GM23338 (cell line): ENCODE data around the gene ETAA1. TPM values are rescaled to one million over a fixed set of nuclear protein-coding genes. Genes with fewer than 3 reads are reported as not detected.

Experiments
- ATAC-seq: fragments of 200-7000 bp; cut with Tn5 transposase; 3 replicates; pipeline ENCODE4 v1.9.1; 2020
- DNase-seq: peaks from one replicate; pipeline ENCODE4 v3.0.0-alpha.2; 2015; ENCODE audit warnings: low spot score
- H2AFZ ChIP-seq: fragments of 200-600 bp; sonication (generic); 2 replicates; pipeline ENCODE4 v1.8.0; 2016; ENCODE audit warnings: antibody characterized with exemption, mild to moderate bottlenecking, moderate library complexity
- H3F3A ChIP-seq: fragments of 200-600 bp; sonication (generic); replicated peaks from 2 replicates; pipeline ENCODE4 v1.8.0; 2017; ENCODE audit warnings: antibody characterized with exemption, mixed run types, low read depth
- H3K27ac ChIP-seq: fragments of 200-600 bp; sonication (generic); 2 replicates; pipeline ENCODE4 v1.6.1; 2016; ENCODE audit warnings: low read depth
- H3K27me3 ChIP-seq: fragments of 200-600 bp; sonication (generic); 2 replicates; pipeline ENCODE4 v1.8.0; 2016; ENCODE audit warnings: mild to moderate bottlenecking, mixed run types, moderate library complexity; ENCODE audit not compliant: insufficient read depth
- H3K36me3 ChIP-seq: fragments of 200-600 bp; sonication (generic); 2 replicates; pipeline ENCODE4 v1.8.0; 2016; ENCODE audit warnings: mild to moderate bottlenecking; ENCODE audit not compliant: insufficient read depth
- H3K4me1 ChIP-seq: fragments of 200-600 bp; sonication (generic); 2 replicates; pipeline ENCODE4 v1.8.0; 2016; ENCODE audit warnings: mild to moderate bottlenecking, moderate library complexity; ENCODE audit not compliant: insufficient read depth
- H3K4me2 ChIP-seq: fragments of 200-600 bp; sonication (generic); 2 replicates; pipeline ENCODE4 v1.7.1; 2017; ENCODE audit warnings: mixed run types
- H3K4me3 ChIP-seq: fragments of 200-600 bp; sonication (generic); 2 replicates; pipeline ENCODE4 v1.6.1; 2016; ENCODE audit warnings: mixed run types
- H3K79me2 ChIP-seq: fragments of 200-600 bp; sonication (generic); replicated peaks from 2 replicates; pipeline ENCODE4 v1.8.0; 2017; ENCODE audit warnings: mild to moderate bottlenecking; ENCODE audit not compliant: insufficient read depth
- H3K9me2 ChIP-seq: fragments of 200-600 bp; sonication (generic); 2 replicates; pipeline ENCODE4 v1.8.0; 2017; ENCODE audit not compliant: insufficient read depth
- H4K20me1 ChIP-seq: fragments of 200-600 bp; sonication (generic); replicated peaks from 2 replicates; pipeline ENCODE4 v1.8.0; 2017; ENCODE audit warnings: mild to moderate bottlenecking; ENCODE audit not compliant: insufficient read depth
- H3K27ac Mint-ChIP-seq: 2 replicates; pipeline ENCODE4 v1.8.0; 2020; ENCODE audit warnings: inconsistent platforms, mild to moderate bottlenecking, moderate library complexity, mixed read lengths
- H3K27me3 Mint-ChIP-seq: 3 replicates; pipeline ENCODE4 v1.8.0; 2022; ENCODE audit warnings: low read depth, mild to moderate bottlenecking, moderate library complexity, mixed read lengths, inconsistent platforms; ENCODE audit not compliant: insufficient read depth, poor library complexity
- H3K36me3 Mint-ChIP-seq: 3 replicates; pipeline ENCODE4 v1.8.0; 2021; ENCODE audit warnings: low read depth, mild to moderate bottlenecking, inconsistent platforms, moderate library complexity, mixed read lengths
- H3K4me1 Mint-ChIP-seq: 3 replicates; pipeline ENCODE4 v1.8.0; 2020; ENCODE audit warnings: mild to moderate bottlenecking, inconsistent platforms, mixed read lengths
- H3K4me3 Mint-ChIP-seq: 3 replicates; pipeline ENCODE4 v1.8.0; 2021; ENCODE audit warnings: moderate library complexity, mild to moderate bottlenecking, inconsistent platforms, mixed read lengths
- H3K9me3 Mint-ChIP-seq: 3 replicates; pipeline ENCODE4 v1.8.0; 2020; ENCODE audit warnings: moderate library complexity, mild to moderate bottlenecking, inconsistent platforms, mixed read lengths
- CREB1 ChIP-seq: fragments of 250-450 bp; sonication (Bioruptor Pico); IDR thresholded peaks from 2 replicates; pipeline ENCODE4 v1.5.0; 2020; ENCODE audit warnings: low read depth, mild to moderate bottlenecking, moderate library complexity
- EZH2 ChIP-seq: fragments of 200-600 bp; sonication (generic); IDR thresholded peaks from one replicate; pipeline ENCODE4 v1.8.0; 2017; ENCODE audit warnings: antibody characterized with exemption, mild to moderate bottlenecking, low read depth; ENCODE audit not compliant: unreplicated experiment
- EZH2phosphoT487 ChIP-seq: fragments of 200-600 bp; sonication (generic); IDR thresholded peaks from one replicate; pipeline ENCODE4 v1.8.1; 2018; ENCODE audit warnings: antibody characterized with exemption; ENCODE audit not compliant: unreplicated experiment
- JUNB ChIP-seq: IDR thresholded peaks from one replicate; pipeline ENCODE4 v1.6.1; 2016; ENCODE audit warnings: antibody characterized with exemption; ENCODE audit not compliant: unreplicated experiment
- NANOG ChIP-seq: IDR thresholded peaks from 2 replicates; pipeline ENCODE4 v1.6.1; 2016; ENCODE audit warnings: antibody characterized with exemption, borderline replicate concordance
- POLR2AphosphoS5 ChIP-seq: IDR thresholded peaks from 2 replicates; pipeline ENCODE4 v1.6.1; 2016; ENCODE audit warnings: antibody characterized with exemption, low read depth
- STAT1 ChIP-seq: IDR thresholded peaks from one replicate; pipeline ENCODE4 v1.6.1; 2016; ENCODE audit warnings: antibody characterized with exemption; ENCODE audit not compliant: unreplicated experiment
- ZNF114 ChIP-seq: fragments of 250-450 bp; sonication (Bioruptor Pico); IDR thresholded peaks from 2 replicates; pipeline ENCODE4 v1.5.0; 2020; ENCODE audit warnings: mild to moderate bottlenecking, moderate library complexity
- ZNF331 ChIP-seq: fragments of 250-450 bp; sonication (Bioruptor Pico); IDR thresholded peaks from 2 replicates; pipeline ENCODE4 v1.5.0; 2020; ENCODE audit warnings: low read depth, mild to moderate bottlenecking, moderate library complexity
- polyA plus RNA-seq: library from polyadenylated mRNA; unstranded; fragments of >200 nt; fragmentation: Nextera tagmentation; extraction: Ambion mirVana; gene quantifications from 2 replicates; pipeline ENCODE4 v1.2.1, GENCODE V29; 2016
- total RNA-seq: library from RNA; depleted of rRNA; stranded (reverse); fragments of >200 nt; shearing (Covaris generic); gene quantifications from 2 replicates; pipeline ENCODE4 v1.2.3, GENCODE V29; 2014
- TF ChIP-seq, protein P1 (sequence below): fragments of 250-450 bp; sonication (Bioruptor Pico); IDR thresholded peaks from 2 replicates; pipeline ENCODE4 v1.5.0; 2020; ENCODE audit warnings: mild to moderate bottlenecking, moderate library complexity
- TF ChIP-seq, protein P2 (sequence below): IDR thresholded peaks from 2 replicates; pipeline ENCODE4 v1.6.1; 2016; ENCODE audit warnings: antibody characterized with exemption
- TF ChIP-seq, protein P3 (sequence below): IDR thresholded peaks from one replicate; pipeline ENCODE4 v1.6.1; 2018; ENCODE audit warnings: antibody characterized with exemption; ENCODE audit not compliant: unreplicated experiment
- TF ChIP-seq, protein P4 (sequence below), 2 experiments: fragments of 200-600 bp in 1 of 2; sonication (generic) in 1 of 2; conservative IDR thresholded peaks; 2 replicates each; pipeline versions ENCODE4 v1.5.1 to v1.6.1; 2016 to 2017; ENCODE audit warnings: antibody characterized with exemption in 2 of 2, low read depth in 2 of 2, mild to moderate bottlenecking in 2 of 2, moderate library complexity in 1 of 2

Gene ETAA1
- total and polyA plus RNA-seq, 2 experiments from 2014 or later = 22.2 to 45.5 TPM

- no peaks in the 10 kb centered on the region for H3K9me2 ChIP-seq
- Mint-ChIP-seq H3K4me1 (peaks cover 8% of the 10 kb centered on the region; the same call in 2 of the 3 replicates), H3K27ac (no peak overlapping the region), H3K9me3 (no peaks in the 10 kb centered on the region), H3K4me3 (no peak overlapping the region), H3K36me3 (no peaks in the 10 kb centered on the region), H3K27me3 (no peaks in the 10 kb centered on the region)
- no peaks in the 10 kb centered on the region for H4K20me1 ChIP-seq
- TF ChIP-seq CREB1 (CRISPR knock-in tag) = no peak
- no peak for TF ChIP-seq EZH2
- TF ChIP-seq, protein P1, sequence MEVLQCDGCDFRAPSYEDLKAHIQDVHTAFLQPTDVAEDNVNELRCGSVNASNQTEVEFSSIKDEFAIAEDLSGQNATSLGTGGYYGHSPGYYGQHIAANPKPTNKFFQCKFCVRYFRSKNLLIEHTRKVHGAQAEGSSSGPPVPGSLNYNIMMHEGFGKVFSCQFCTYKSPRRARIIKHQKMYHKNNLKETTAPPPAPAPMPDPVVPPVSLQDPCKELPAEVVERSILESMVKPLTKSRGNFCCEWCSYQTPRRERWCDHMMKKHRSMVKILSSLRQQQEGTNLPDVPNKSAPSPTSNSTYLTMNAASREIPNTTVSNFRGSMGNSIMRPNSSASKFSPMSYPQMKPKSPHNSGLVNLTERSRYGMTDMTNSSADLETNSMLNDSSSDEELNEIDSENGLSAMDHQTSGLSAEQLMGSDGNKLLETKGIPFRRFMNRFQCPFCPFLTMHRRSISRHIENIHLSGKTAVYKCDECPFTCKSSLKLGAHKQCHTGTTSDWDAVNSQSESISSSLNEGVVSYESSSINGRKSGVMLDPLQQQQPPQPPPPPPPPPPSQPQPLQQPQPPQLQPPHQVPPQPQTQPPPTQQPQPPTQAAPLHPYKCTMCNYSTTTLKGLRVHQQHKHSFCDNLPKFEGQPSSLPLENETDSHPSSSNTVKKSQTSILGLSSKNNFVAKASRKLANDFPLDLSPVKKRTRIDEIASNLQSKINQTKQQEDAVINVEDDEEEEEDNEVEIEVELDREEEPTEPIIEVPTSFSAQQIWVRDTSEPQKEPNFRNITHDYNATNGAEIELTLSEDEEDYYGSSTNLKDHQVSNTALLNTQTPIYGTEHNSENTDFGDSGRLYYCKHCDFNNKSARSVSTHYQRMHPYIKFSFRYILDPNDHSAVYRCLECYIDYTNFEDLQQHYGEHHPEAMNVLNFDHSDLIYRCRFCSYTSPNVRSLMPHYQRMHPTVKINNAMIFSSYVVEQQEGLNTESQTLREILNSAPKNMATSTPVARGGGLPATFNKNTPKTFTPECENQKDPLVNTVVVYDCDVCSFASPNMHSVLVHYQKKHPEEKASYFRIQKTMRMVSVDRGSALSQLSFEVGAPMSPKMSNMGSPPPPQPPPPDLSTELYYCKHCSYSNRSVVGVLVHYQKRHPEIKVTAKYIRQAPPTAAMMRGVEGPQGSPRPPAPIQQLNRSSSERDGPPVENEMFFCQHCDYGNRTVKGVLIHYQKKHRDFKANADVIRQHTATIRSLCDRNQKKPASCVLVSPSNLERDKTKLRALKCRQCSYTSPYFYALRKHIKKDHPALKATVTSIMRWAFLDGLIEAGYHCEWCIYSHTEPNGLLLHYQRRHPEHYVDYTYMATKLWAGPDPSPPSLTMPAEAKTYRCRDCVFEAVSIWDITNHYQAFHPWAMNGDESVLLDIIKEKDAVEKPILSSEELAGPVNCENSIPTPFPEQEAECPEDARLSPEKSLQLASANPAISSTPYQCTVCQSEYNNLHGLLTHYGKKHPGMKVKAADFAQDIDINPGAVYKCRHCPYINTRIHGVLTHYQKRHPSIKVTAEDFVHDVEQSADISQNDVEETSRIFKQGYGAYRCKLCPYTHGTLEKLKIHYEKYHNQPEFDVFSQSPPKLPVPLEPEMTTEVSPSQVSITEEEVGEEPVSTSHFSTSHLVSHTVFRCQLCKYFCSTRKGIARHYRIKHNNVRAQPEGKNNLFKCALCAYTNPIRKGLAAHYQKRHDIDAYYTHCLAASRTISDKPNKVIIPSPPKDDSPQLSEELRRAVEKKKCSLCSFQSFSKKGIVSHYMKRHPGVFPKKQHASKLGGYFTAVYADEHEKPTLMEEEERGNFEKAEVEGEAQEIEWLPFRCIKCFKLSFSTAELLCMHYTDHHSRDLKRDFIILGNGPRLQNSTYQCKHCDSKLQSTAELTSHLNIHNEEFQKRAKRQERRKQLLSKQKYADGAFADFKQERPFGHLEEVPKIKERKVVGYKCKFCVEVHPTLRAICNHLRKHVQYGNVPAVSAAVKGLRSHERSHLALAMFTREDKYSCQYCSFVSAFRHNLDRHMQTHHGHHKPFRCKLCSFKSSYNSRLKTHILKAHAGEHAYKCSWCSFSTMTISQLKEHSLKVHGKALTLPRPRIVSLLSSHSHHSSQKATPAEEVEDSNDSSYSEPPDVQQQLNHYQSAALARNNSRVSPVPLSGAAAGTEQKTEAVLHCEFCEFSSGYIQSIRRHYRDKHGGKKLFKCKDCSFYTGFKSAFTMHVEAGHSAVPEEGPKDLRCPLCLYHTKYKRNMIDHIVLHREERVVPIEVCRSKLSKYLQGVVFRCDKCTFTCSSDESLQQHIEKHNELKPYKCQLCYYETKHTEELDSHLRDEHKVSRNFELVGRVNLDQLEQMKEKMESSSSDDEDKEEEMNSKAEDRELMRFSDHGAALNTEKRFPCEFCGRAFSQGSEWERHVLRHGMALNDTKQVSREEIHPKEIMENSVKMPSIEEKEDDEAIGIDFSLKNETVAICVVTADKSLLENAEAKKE (CRISPR knock-in tag) = no peak
- TF ChIP-seq, protein P2, sequence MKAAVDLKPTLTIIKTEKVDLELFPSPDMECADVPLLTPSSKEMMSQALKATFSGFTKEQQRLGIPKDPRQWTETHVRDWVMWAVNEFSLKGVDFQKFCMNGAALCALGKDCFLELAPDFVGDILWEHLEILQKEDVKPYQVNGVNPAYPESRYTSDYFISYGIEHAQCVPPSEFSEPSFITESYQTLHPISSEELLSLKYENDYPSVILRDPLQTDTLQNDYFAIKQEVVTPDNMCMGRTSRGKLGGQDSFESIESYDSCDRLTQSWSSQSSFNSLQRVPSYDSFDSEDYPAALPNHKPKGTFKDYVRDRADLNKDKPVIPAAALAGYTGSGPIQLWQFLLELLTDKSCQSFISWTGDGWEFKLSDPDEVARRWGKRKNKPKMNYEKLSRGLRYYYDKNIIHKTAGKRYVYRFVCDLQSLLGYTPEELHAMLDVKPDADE = no peak
- TF ChIP-seq, protein P3, sequence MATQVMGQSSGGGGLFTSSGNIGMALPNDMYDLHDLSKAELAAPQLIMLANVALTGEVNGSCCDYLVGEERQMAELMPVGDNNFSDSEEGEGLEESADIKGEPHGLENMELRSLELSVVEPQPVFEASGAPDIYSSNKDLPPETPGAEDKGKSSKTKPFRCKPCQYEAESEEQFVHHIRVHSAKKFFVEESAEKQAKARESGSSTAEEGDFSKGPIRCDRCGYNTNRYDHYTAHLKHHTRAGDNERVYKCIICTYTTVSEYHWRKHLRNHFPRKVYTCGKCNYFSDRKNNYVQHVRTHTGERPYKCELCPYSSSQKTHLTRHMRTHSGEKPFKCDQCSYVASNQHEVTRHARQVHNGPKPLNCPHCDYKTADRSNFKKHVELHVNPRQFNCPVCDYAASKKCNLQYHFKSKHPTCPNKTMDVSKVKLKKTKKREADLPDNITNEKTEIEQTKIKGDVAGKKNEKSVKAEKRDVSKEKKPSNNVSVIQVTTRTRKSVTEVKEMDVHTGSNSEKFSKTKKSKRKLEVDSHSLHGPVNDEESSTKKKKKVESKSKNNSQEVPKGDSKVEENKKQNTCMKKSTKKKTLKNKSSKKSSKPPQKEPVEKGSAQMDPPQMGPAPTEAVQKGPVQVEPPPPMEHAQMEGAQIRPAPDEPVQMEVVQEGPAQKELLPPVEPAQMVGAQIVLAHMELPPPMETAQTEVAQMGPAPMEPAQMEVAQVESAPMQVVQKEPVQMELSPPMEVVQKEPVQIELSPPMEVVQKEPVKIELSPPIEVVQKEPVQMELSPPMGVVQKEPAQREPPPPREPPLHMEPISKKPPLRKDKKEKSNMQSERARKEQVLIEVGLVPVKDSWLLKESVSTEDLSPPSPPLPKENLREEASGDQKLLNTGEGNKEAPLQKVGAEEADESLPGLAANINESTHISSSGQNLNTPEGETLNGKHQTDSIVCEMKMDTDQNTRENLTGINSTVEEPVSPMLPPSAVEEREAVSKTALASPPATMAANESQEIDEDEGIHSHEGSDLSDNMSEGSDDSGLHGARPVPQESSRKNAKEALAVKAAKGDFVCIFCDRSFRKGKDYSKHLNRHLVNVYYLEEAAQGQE = no peak
- TF ChIP-seq ZNF114 (CRISPR knock-in tag) = no peak
- TF ChIP-seq, protein P4, sequence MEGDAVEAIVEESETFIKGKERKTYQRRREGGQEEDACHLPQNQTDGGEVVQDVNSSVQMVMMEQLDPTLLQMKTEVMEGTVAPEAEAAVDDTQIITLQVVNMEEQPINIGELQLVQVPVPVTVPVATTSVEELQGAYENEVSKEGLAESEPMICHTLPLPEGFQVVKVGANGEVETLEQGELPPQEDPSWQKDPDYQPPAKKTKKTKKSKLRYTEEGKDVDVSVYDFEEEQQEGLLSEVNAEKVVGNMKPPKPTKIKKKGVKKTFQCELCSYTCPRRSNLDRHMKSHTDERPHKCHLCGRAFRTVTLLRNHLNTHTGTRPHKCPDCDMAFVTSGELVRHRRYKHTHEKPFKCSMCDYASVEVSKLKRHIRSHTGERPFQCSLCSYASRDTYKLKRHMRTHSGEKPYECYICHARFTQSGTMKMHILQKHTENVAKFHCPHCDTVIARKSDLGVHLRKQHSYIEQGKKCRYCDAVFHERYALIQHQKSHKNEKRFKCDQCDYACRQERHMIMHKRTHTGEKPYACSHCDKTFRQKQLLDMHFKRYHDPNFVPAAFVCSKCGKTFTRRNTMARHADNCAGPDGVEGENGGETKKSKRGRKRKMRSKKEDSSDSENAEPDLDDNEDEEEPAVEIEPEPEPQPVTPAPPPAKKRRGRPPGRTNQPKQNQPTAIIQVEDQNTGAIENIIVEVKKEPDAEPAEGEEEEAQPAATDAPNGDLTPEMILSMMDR (conservative IDR thresholded peaks at IDR 0.05; ENCODE audit: low read depth in 2 of 2) = no peak
- no peak for TF ChIP-seq POLR2AphosphoS5
- no peak for TF ChIP-seq JUNB
- no peak for TF ChIP-seq NANOG
- TF ChIP-seq EZH2phosphoT487 = no peak
- TF ChIP-seq ZNF331 (CRISPR knock-in tag) = no peak
- no peak for TF ChIP-seq STAT1
- no peak overlapping the region for H3K27ac ChIP-seq
- no peaks in the 10 kb centered on the region for H3K4me1 ChIP-seq
- no peaks in the 10 kb centered on the region for H3K36me3 ChIP-seq
- no peak overlapping the region for H3K4me2 ChIP-seq
- H3K79me2 ChIP-seq = no peaks in the 10 kb centered on the region
- ATAC-seq (no peak), DNase-seq (no peak)
- H3K4me3 ChIP-seq = no peak overlapping the region
- H2AFZ ChIP-seq = no peak overlapping the region
- H3K27me3 ChIP-seq = no peaks in the 10 kb centered on the region
- no peaks in the 10 kb centered on the region for H3F3A ChIP-seq
These were observed 60.6 kb downstream of the ETAA1 start for GRCh38 chr2:67457699-67458098.
